ENCODE measurements around the gene EIF4G3.

- no peak for TF ChIP-seq POLR2AphosphoS5 (IDR thresholded peaks at IDR 0.05; ENCODE audit: borderline replicate concordance, low read depth, low read length)
- TF ChIP-seq EZH2 (IDR thresholded peaks at IDR 0.05), result no peak
Observed at GRCh38 chr1:21129407-21129806, 47.3 kb downstream of the EIF4G3 start.

Data from SK-N-MC (cell line).